OCI-LY7 (cell line): ENCODE data around the gene DIAPH2. TPM values are rescaled to one million over a fixed set of nuclear protein-coding genes. Genes with fewer than 3 reads are reported as not detected.

Experiments used
- BruUV-seq: library from RNA; stranded (reverse); fragments of 400-500 nt; replicated peaks from 2 replicates; lab custom pipeline; 2021; lab: Mats Ljungman, UMichigan
- CTCF ChIA-PET: fragments of 300-600 bp; sonication (Branson Sonifier 250); formaldehyde crosslinking; loops from one replicate; lab custom pipeline; 2022; ENCODE audit warnings: antibody characterized with exemption; ENCODE audit not compliant: unreplicated experiment; lab: Charles Lee
- POLR2A ChIA-PET: fragments of 300-600 bp; sonication (Branson Sonifier 250); formaldehyde crosslinking; loops from one replicate; lab custom pipeline; 2022; ENCODE audit warnings: antibody characterized with exemption; lab: Charles Lee
- DNase-seq: peaks from one replicate; pipeline ENCODE4 v3.0.0-alpha.2; 2015; ENCODE audit warnings: low spot score
- H2AFZ ChIP-seq: fragments of 200-600 bp; sonication (generic), shearing (Covaris generic); 2 replicates; pipeline ENCODE4 v1.6.1; 2014; ENCODE audit warnings: mild to moderate bottlenecking, antibody characterized with exemption, low read length, moderate library complexity
- H3K27ac ChIP-seq: fragments of 200-600 bp; sonication (generic); 2 replicates; pipeline ENCODE4 v1.5.1; 2014; ENCODE audit warnings: mixed run types, low read depth, mild to moderate bottlenecking, moderate library complexity, low read length, inconsistent platforms; ENCODE audit not compliant: poor library complexity, severe bottlenecking
- H3K36me3 ChIP-seq: fragments of 200-600 bp; sonication (generic); 2 replicates; pipeline ENCODE4 v1.6.1; 2014; ENCODE audit warnings: mild to moderate bottlenecking, antibody characterized with exemption, low read length, moderate library complexity, mixed read lengths; ENCODE audit not compliant: insufficient read depth
- H3K4me1 ChIP-seq: fragments of 200-600 bp; sonication (generic); 2 replicates; pipeline ENCODE4 v1.5.1; 2014; ENCODE audit warnings: mild to moderate bottlenecking, low read length; ENCODE audit not compliant: insufficient read depth, poor library complexity, severe bottlenecking
- H3K4me2 ChIP-seq: fragments of 200-600 bp; sonication (generic); 2 replicates; pipeline ENCODE4 v1.6.1; 2014; ENCODE audit warnings: mild to moderate bottlenecking, low read length
- H3K4me3 ChIP-seq: fragments of 200-600 bp; sonication (generic); 2 replicates; pipeline ENCODE4 v1.5.1; 2014; ENCODE audit warnings: mild to moderate bottlenecking, low read depth, low read length; ENCODE audit not compliant: poor library complexity, severe bottlenecking
- H3K79me2 ChIP-seq: fragments of 200-600 bp; sonication (generic); 2 replicates; pipeline ENCODE4 v1.6.1; 2016; ENCODE audit warnings: low read depth, mild to moderate bottlenecking, low read length, moderate library complexity, mixed read lengths; ENCODE audit not compliant: insufficient read depth
- H3K9me2 ChIP-seq: fragments of 200-600 bp; sonication (generic); 2 replicates; pipeline ENCODE4 v1.6.1; 2016; ENCODE audit warnings: mild to moderate bottlenecking, low read length, mixed read lengths; ENCODE audit not compliant: insufficient read depth
- H3K9me3 ChIP-seq: fragments of 200-600 bp; sonication (generic); 2 replicates; pipeline ENCODE4 v1.6.1; 2014; ENCODE audit warnings: mild to moderate bottlenecking, mixed run types, low read length, mixed read lengths
- H4K20me1 ChIP-seq: fragments of 200-600 bp; sonication (generic); 2 replicates; pipeline ENCODE4 v1.6.1; 2014; ENCODE audit warnings: mild to moderate bottlenecking, antibody characterized with exemption, low read length, moderate library complexity, mixed read lengths; ENCODE audit not compliant: insufficient read depth
- CTCF ChIP-seq: fragments of 200-600 bp; sonication (generic); conservative IDR thresholded peaks from 2 replicates; pipeline ENCODE4 v1.5.1; 2014; ENCODE audit warnings: mild to moderate bottlenecking, antibody characterized with exemption, low read length, moderate library complexity, mixed read lengths
- EZH2phosphoT487 ChIP-seq: fragments of 200-600 bp; sonication (generic); IDR thresholded peaks from 2 replicates; pipeline ENCODE4 v1.6.1; 2018; ENCODE audit warnings: low read depth, borderline replicate concordance, mild to moderate bottlenecking, mixed run types, antibody characterized with exemption, low read length, moderate library complexity, mixed read lengths
- intact Hi-C: fragments of 100-400 bp; cut with micrococcal nuclease; formaldehyde crosslinking; loops from one replicate; pipeline ENCODE4 v1.10.0; 2022; ENCODE audit not compliant: unreplicated experiment
- total RNA-seq, 2 experiments: library from RNA; depleted of rRNA in 1 of 2; stranded (reverse); fragments of >200 nt in 1 of 2; shearing (Covaris generic) in 1 of 2; gene quantifications; 2 replicates each; pipeline ENCODE4 v1.2.3, GENCODE V29; 2014 to 2022

Gene DIAPH2
- total RNA-seq, 2 experiments from 2014 or later, result 21.3 to 21.5 TPM

- Histone ChIP-seq H3K4me2 (no peak overlapping the region), H2AFZ (no peak overlapping the region), H3K9me3 (no peaks in the 10 kb centered on the region), H3K36me3 (no peaks in the 10 kb centered on the region), H3K79me2 (no peaks in the 10 kb centered on the region), H3K4me1 (no peaks in the 10 kb centered on the region), H3K9me2 (no peaks in the 10 kb centered on the region), H4K20me1 (no peaks in the 10 kb centered on the region), H3K27ac (no peak overlapping the region), H3K4me3 (no peak overlapping the region)
- POLR2A ChIA-PET, result interaction anchor here (1.1 kb wide), 2 partner anchors 10 to 14 kb away, joined by 3 read pairs; no protein-coding TSS in a partner anchor
- BruUV-seq, result no TSS peak
- TF ChIP-seq EZH2phosphoT487 (no peak), CTCF (no peak)
- CTCF ChIA-PET, result no interaction called here
- no peak for DNase-seq
- intact Hi-C loops, result no loop called here
Observed at GRCh38 chrX:97066381-97066780, 381.7 kb downstream of the DIAPH2 start.

- no peak overlapping the region for H3K27ac ChIP-seq
- no peaks in the 10 kb centered on the region for H4K20me1 ChIP-seq
- no peaks in the 10 kb centered on the region for H3K36me3 ChIP-seq
- H3K4me3 ChIP-seq, result no peak overlapping the region
- intact Hi-C loops, result no loop called here
- H3K4me2 ChIP-seq, result no peak overlapping the region
- TF ChIP-seq EZH2phosphoT487 (no peak), CTCF (no peak)
- no peaks in the 10 kb centered on the region for H3K4me1 ChIP-seq
- no peak overlapping the region for H2AFZ ChIP-seq
- no TSS peak for BruUV-seq
- H3K79me2 ChIP-seq, result no peaks in the 10 kb centered on the region
- no peak for DNase-seq
- H3K9me3 ChIP-seq, result no peaks in the 10 kb centered on the region
- H3K9me2 ChIP-seq, result no peaks in the 10 kb centered on the region
- POLR2A ChIA-PET, result no interaction called here
- CTCF ChIA-PET, result no interaction called here
Observed at GRCh38 chrX:97070346-97070745, 385.7 kb downstream of the DIAPH2 start.

GRCh38 chrX:97074400-97074799 is 389.8 kb downstream of the DIAPH2 start:
- Histone ChIP-seq H3K4me2 (no peak overlapping the region), H4K20me1 (no peaks in the 10 kb centered on the region), H3K4me1 (no peaks in the 10 kb centered on the region), H3K9me3 (no peaks in the 10 kb centered on the region), H2AFZ (no peak overlapping the region), H3K4me3 (no peak overlapping the region), H3K9me2 (no peaks in the 10 kb centered on the region), H3K27ac (no peak overlapping the region), H3K79me2 (no peaks in the 10 kb centered on the region), H3K36me3 (no peaks in the 10 kb centered on the region)
- CTCF ChIA-PET, result no interaction called here
- POLR2A ChIA-PET, result interaction anchor here (0.6 kb wide), 1 partner anchor 223 kb away, joined by 3 read pairs; no protein-coding TSS in a partner anchor
- TF ChIP-seq EZH2phosphoT487 (no peak), CTCF (no peak)
- DNase-seq, result no peak
- BruUV-seq, result no TSS peak
- intact Hi-C loops, result no loop called here
